Gastrocnemius medialis (tissue), 4 donors: ENCODE data around the gene PHIP.

Experiments
- CTCF ChIP-seq, 5 experiments: fragments of 450-650 bp in 3 of 5; fragments of 200-600 bp in 2 of 5; sonication (generic) in 2 of 5; IDR thresholded peaks in 4 of 5; conservative IDR thresholded peaks in 1 of 5; 1 replicate in 4 of 5; 2 replicates in 1 of 5; pipeline ENCODE4 v1.5.1; 2016 to 2019; ENCODE audit warnings: antibody characterized with exemption in 5 of 5, mild to moderate bottlenecking in 3 of 5, moderate library complexity in 3 of 5
- POLR2A ChIP-seq, 2 donors: fragments of 450-650 bp; IDR thresholded peaks; one replicate each; pipeline ENCODE4 v1.6.1; 2017; ENCODE audit warnings: antibody characterized with exemption in 2 of 2, mild to moderate bottlenecking in 2 of 2, moderate library complexity in 2 of 2

DNA sequence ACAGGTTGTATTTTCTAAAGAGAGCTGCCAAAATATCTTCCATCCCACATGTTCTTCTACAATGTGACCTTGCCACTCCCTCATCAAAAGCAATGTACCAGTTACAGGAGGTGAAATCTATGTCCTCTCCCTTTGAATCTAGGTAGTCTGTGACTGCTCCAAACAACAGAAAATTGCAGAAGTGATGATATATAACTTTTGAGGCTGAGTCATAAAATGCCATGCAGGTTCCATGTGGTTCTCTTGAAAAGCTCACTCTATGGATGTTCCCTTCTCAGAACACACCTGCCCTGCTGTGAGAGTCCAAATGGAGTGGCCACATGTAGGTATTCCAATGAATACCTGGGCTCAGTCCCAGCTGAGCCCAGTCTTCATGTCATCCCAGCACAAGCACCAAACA lies 16.9 kb upstream of the PHIP start:
- TF ChIP-seq CTCF (IDR thresholded peaks at IDR 0.05 in 4 of 5, conservative IDR thresholded peaks at IDR 0.05 in 1 of 5) (no peak), POLR2A (IDR thresholded peaks at IDR 0.05) (no peak)
